HG03095 (cell line): ENCODE data around the gene BSN.

Experiments
- ATAC-seq: cut with Tn5 transposase; IDR thresholded peaks from one replicate; pipeline ENCODE4 v1.9.1; 2021; ENCODE audit warnings: moderate library complexity; ENCODE audit not compliant: unreplicated experiment

The BSN gene

DNA sequence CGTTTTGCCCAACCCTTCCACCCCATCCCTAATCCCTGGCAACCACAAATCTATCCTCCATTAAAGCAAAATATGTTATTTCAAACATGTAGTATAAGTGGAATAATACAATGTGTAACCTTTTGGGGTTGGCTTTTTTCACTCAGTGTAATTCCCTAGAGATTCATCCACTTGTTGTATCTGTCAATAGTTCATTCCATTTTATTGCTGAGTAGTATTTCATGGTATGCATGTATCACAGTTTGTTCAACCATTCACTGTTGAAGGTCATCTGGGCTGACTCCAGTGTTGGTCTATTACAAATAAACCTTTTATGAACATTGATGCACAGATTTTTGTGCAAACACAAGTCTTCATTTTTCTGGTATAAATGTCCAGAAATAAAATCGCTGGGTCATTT, 38.8 kb downstream of the BSN start:
- ATAC-seq, result no peak

DNA sequence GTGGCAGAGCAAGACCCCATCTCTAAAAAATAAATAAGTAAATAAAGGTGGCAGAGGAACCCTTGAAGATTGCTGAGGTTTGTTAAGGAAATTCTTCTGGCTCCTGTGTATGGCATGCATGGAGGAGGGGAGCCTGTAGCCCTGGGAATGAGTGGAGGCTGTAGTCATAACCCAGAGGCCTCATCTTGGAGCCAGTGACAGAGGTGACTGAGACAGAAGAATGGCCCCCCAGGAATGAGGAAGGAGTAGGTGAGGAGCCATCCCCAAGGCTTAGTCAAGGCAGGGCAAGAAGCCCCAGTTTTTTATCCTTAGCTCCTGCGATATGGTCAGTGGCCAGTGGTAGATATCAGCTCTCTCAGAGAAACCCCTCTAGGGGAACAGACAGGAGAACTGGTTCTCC, 46.5 kb downstream of the BSN start:
- ATAC-seq, result no peak

DNA sequence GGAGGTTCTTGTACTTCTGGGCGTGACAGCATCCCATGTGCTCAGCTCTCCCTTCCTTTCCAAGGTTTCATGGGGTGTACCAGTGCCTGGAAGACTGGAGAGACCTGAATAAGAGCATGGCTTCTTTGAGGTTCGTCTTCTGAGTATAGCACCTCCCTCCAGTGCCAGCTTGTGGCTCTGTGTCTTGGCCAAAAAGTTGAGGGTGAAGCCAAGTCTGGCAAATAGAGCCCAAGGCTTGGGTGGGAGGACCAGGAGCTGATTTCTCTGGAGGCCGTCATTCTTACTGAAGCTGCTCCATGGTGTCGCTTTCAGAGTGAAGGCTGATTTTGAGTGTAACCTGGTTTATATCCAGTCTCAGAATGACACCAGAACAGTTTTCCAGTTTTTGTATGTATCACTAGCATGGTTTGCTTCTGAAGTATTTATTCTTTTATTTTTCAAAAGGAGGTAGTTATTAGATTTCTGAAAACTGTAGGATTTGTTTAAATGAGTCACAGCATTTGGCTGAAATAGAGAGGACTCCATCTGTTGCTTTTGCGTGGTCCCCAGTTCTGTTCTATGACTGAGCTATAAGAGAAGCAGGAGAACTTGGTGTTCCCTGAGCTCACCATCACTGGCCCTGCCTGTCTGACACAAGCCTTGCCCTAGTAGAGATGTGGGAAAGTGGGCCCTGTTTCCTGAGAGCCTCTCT, 47.2 kb downstream of the BSN start:
- ATAC-seq, result no peak

DNA sequence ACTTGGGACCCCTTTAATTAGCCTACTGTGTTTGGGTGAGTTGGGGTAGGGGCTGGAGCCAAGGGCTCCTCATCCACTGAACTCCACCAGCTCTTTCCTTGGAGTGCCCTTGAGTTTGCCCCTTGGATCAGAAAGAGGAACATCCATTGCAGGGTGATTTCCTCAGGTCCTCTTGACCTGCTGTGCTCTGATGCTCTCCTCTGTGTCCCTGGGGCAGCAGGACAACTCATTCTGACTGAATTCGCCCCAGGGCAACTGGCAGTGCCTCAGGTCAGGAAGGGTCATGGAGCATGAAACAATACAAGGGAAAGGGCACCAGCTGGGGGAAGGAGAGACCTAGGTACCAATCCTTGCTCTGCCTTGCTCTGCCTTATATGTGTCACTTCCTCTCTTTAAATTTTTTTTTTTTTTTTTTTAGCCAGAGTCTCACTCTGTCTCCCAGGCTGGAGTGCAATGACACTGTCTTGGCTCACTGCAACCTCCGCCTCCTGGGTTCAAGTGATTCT, 47.8 kb downstream of the BSN start:
- no peak for ATAC-seq

DNA sequence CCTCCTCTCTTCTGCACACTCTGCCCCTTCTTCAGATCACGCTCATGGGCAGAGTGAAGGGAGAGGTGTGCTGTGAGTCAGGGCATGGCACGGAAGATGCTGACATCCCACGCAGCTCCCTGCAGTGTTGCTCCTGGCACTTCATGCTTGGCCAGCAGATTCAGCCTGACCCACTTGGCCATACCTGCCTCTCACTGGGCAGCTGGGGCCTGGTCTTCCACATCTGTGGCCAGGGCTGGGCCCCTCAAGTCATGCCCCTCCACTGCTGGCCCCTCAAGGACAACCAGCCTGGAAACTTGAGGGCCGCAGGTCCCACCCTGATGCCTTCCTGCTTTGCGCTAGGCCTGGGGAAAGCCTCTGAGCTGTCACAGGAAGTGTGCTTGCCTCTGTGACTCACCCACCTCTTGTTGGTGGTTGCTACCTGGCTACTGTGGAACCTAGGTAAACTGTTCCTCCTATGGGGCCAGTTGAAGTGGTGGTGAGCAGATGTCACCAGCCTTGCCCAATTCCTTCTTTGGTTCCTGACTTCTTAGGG, 48.7 kb downstream of the BSN start:
- no peak for ATAC-seq

DNA sequence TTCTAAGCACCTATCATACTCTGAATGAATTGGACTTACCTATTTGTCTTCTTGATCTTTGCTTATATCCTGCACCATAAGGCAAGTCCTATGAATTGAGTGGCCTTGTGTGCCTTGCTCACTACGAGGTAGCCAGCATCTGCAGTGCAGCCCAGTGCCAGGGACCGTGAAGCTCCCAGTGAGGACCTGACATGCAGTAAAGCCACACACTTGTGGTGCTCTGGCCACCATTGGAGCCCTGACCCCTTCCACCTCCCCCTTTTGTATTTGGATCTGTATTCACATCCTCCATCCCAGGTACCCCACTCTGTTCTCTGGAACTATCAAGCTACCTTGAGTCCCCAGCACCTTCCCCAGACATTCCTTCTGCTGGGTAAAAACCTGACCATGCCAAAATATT, 52.1 kb downstream of the BSN start:
- no peak for ATAC-seq

DNA sequence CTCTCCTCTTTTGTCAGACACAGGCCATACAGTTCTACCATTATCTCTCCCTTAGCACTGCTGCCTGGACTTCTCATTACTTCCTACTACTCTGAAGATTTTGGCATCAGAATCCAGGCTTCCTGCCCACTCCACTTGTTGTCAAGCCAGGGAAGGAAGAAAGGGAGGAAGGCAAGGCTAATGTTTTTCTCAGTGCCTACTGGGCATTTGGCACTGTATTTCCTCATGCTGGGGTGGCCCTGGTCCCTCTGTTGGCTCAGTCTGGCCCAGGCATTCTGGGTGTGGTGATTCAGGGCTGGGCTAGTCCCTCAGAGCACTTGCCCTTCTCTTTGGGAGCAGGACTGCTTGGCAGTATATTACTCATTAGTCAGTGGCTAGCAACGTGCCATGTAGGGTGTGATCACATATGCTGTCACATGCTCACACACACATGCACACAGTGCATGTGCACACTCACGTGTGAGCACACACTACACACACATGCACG, 52.9 kb downstream of the BSN start:
- ATAC-seq, result no peak

DNA sequence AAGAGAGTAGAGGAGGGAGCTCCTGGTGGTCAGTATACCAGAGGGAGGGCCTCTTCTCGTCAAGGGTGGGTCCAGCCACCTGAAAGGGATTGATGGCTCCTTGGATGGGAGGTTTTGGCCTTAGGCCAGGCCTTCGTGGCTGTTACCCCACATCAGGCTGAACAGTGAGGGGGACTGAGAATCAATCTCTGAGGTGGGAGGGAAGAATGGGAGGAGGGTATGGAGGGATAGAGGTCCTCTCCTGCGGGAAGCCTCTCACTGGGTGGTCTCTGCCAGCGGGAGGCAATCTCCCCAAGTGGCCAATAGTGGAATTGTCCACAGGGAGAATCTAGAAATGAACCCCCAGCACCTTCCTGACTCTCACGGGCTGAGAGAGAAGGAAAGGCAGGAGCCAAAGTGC, 53.5 kb downstream of the BSN start:
- ATAC-seq, result no peak

DNA sequence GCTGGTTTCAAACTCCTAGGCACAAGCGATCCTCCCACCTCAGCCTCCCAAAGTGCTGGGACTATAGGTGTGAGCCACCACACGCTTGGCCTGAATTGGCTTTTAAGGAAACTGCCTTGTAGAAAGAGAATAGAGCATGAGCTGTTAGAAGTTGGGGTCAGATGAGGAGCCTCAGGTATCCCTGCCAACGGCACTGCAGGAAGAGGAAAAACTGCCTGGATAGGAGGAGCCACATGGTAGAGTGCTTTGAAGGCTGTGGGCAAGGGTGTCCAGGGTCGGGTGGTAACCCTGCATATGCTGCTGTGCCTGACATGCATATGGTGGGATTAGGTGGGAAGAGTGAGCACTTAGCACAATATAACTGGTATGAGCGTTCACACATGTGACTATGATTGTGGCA, 55.0 kb downstream of the BSN start:
- ATAC-seq, result no peak

DNA sequence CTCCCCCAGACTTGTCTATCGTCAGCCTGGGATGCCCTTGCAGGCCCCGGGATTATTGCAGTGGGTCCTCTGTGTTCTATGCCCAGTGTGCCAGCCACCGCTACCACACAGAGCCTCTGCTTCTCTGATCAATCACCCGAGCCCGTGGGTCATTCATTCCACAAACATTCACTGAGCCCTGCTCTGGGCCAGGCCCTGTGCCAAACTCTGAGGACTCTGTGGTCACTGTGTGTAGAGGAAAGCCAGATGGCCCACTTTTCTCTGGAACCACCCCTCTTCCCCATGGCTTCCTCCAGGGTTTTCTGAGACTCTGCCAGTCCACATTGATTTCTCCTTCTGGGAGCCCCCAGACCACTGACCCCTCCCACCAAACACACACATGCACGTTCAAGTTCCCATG, 55.5 kb downstream of the BSN start:
- ATAC-seq, result no peak

DNA sequence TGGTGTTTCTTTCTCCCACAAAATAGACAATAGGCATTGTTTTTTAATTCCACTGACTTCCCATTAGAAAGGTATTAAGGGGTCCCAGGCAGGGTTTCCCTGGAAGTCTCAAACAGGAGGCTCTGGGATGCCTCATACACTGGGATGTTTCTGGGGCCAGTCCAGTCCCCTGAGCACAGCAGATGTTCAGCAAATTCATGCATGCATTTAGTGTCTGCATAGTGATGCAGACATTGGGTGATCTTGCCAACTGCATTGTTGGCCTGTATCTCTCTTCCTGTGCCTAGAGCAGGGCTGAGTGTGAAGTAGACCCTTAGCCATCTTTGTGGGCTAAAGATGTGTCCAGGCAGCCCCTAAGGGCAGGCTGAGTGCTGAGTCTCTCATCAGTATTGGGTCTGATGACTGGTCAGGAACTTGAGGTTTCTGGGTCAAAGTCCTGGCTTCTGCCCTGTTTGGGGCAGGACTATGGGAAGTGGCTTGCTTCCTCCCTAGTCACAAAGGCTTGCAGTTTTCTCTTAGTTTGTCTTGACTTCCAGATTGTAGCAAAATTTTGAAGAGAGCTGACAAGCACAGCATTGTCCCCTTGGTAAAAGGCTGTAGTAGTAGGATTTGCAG, 56.5 kb downstream of the BSN start:
- ATAC-seq, result no peak

DNA sequence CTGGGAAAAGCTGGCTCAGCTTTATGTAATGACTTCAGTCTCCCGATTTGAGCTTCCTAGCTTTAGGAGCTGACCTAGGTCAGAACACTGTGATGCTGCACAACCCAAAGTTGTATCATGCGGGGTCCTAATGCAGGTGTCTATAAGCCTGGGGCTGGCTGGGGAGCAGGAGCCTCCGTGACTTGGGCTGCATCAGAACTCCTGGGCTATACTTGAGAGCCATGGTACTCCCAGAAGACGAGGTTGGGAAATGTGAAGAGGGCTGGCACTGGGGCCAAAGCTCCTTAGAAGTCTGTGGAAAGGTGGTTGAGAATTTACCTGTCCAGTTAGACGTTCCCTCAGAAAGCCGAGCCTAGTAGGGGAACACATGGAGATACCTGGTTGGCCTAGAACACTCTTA, 57.0 kb downstream of the BSN start:
- ATAC-seq, result no peak

DNA sequence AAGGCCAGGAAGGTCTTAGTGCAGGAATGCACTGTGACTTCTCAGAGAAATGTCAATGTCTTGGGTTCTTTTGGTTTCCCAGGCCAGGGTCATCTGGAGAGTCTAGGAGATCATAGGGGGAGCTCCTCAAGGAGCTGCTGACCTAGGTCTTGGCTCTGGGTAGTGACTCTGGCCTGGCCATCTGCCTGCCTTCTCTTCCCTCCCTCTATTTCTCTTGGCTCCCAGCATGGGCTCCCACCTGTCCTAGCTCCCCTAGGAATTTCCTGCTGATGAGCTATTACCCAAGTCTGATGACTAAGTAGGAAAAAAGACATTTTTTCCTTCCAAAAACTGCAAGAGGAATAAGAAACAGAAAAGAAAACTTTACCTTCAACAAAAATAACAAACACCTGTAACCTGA, 57.4 kb downstream of the BSN start:
- no peak for ATAC-seq

DNA sequence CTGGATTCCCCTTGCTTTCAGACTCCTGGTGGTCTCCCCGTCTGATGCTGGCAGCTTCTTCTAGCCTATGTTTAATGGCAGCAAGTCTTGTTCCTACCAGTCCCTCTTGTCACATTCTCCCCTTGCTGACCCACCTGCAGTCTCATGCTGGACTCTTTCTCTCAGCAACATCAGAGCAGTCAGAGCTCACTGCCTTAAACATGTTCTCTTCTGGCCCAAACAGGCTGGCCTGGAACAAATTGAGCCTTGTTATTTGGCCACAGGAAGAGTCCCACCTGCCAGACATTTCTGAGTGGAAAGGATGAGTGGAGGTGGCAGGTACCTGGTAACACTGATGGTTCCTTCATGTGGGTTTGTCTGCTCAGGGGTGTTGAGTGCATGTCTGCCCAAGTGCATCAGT, 60.7 kb downstream of the BSN start:
- no peak for ATAC-seq

DNA sequence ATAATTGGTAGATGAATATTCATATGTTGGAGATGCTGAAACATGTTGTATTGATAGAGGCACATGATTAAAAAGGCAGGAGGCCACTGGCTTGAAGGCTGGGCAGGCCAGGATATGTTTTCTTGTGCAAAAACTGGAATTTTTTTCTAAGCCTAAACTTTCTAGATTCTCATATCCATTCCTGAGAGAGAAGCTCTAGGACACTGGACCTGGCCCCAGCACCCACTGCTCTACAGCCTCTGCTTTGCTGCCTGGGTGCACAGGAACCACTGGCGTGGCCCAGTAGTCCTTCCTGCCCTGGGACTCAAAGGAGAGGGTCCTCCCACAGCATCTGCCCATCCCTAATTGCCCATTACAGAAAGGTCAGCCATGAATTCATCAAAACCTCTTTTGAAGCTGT, 61.8 kb downstream of the BSN start:
- ATAC-seq, result no peak

DNA sequence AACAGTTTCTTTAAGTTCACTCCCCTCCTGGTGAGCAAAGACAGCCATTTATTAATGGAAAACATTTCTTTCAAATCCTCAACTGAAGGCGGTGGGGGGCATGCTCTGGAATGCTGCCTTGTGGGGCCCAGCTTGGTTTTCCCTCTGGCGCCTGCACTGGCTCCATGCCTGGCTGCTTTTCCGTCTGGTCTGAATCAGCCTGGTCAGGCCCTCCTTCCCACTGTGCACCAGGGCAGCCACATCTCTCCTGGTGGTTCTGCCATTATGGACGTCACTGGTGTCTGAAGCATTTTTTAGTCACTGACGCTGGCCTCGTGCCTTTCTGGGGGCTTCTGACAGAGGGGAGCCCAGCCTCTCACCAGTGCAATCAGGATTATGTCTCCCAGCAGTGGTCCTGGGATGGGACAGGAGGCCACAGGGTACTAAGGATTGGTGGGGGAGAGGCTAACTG, 62.2 kb downstream of the BSN start:
- ATAC-seq, result no peak

DNA sequence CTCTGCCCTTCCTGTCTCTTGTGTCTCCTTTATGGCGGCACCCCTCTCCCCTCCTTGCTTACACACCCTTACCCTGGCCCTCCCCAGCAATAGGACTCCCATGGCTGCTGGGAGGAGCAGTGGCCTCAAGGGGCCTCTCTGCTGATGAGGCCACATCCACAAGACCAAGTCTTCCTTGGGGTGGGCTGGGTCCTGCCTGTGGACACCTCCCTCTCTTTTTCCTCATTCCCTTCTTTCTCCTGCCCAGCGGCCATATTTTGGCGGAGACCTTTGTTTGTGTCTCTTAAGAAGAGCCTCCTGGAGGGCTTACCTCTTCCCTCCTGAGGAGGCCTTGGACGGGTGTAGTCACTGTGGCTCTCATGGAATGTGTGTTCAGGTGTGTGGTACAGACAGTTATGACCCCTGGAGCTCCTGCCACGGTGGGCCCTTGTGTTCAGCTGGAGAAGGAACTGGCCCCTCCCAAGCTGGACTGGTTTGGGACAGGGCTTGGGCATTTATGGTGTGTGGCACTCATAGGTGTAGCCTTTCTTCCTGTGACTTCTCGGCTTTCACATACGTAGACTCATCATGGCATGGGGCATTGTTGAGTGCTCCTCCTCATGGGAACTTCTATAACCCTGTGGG, 63.2 kb downstream of the BSN start:
- no peak for ATAC-seq

DNA sequence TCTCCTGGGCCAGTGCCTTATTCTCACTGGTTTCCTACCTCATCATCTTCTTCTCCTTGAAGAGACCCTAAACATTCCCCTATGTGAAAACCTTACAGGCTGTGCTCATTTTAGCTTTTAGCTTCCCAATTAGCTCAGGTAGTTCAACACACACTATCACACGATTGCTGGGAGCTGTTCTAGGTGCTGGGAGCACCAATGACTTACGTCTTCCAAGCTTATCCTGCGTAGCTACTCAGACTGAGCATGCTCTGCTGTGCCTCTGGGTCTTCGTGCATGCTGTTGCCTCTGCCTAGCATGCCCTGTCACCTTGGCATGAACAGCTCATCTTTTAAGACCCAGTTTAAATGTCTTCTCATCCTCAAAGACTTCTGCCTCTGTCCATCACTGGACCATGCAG, 64.1 kb downstream of the BSN start:
- no peak for ATAC-seq

DNA sequence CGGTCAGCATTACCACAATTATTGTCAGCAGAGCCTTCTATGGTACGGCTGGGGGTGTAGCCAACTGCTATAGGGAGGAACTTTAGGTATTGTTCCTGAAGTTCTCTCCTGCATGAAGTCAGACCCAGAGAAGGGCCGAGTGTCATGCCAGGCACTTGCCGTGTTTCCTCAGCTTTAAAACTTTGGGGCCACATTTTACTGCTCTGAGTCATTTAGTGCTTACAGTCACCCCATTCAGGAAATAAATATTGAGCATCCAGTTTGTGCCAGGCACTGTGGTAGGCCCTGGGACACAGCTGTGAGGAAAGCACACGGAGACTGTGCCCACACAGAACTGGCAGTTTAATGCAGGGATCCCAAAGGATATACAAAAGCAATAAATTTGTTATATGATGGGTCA, 65.4 kb downstream of the BSN start:
- ATAC-seq, result no peak

DNA sequence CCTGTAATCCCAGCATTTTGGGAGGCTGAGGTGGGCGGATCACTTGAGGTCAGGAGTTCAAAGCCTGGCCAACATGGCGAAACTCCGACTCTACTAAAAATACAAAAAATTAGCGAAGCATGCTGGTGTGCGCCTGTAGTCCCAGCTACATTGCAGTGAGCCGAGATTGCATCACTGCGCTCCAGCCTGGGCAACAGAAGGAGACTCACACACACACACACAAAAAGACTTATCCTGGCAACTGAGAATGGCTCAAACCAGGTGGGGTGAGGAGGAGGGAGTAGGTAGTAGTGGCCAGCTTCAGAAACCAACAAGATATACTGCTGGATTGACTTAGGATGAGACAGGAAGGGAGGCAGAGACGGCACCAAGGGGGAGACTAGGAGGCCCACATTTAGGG, 66.5 kb downstream of the BSN start:
- ATAC-seq, result no peak

DNA sequence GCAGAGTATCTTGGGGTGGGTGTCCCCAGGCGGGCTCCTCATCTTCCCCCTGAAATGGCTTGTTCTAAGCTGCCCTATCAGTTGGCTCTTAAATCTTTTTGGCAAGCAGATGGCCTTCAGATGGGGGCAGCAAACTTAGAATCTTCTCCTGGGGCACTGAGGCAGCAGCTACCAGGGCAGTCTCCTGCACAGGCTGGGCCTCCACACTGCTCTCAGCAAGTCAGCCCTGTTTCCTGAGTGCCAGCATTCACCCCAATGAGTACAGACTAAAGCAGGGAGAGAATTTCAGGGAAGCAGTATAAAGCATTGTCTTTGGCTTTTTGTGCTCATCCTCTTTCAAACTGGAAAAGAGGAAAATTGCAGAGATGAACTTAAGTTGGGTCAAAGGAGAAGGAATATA, 68.8 kb downstream of the BSN start:
- ATAC-seq, result no peak

DNA sequence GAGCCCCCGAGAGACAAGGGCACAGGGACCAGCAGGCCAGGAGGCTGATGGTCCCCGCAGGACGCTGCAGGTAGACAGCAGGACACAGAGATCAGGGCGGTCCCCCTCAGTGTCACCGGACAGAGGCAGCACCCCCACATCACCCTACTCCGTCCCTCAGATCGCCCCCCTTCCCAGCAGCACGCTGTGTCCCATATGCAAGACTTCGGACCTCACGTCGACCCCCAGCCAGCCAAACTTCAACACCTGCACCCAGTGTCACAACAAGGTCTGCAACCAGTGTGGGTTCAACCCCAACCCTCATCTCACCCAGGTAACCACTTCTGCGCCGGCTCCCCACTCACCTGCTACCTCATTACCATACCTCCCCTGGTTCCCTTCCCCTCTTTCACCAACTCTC, 70.8 kb downstream of the BSN start:
- no peak for ATAC-seq
